IMR-90 (cell line): ENCODE results near the gene GVQW3.

ENCODE experiments used
- CHD1 ChIP-seq: IDR thresholded peaks from 2 replicates; pipeline ENCODE4 v1.6.1; 2012; ENCODE audit warnings: low read depth, low read length, improper control_type of control experiment
- POLR2A ChIP-seq: IDR thresholded peaks from 2 replicates; pipeline ENCODE4 v1.6.1; 2012; ENCODE audit warnings: mild to moderate bottlenecking, low read depth, low read length
- RAD21 ChIP-seq: IDR thresholded peaks from 2 replicates; pipeline ENCODE4 v1.6.1; 2012; ENCODE audit warnings: low read length, improper control_type of control experiment
- TF ChIP-seq, protein P1 (sequence below): conservative IDR thresholded peaks from 2 replicates; pipeline ENCODE4 v1.5.1; 2012; ENCODE audit warnings: mild to moderate bottlenecking, low read depth, low read length, improper control_type of control experiment

DNA sequence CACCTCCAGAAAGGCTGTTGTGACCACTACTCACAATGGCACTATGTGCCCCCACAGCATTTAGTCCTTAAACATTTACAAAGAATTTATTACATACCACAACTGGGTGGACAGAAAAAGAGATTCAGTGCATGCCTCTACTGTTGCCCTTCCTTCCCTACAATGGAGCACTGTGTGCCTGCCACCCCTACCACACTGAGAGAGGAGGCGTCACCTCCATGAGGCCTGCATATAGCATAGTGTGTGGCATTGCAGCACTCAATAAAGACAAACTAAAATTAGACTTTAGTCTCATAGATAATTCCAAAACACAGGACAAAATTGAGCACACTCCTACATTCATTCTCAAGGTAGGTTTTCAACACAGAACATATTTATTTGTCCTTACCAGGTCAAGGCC is 26.0 kb upstream of the GVQW3 start:
- TF ChIP-seq, protein P1, sequence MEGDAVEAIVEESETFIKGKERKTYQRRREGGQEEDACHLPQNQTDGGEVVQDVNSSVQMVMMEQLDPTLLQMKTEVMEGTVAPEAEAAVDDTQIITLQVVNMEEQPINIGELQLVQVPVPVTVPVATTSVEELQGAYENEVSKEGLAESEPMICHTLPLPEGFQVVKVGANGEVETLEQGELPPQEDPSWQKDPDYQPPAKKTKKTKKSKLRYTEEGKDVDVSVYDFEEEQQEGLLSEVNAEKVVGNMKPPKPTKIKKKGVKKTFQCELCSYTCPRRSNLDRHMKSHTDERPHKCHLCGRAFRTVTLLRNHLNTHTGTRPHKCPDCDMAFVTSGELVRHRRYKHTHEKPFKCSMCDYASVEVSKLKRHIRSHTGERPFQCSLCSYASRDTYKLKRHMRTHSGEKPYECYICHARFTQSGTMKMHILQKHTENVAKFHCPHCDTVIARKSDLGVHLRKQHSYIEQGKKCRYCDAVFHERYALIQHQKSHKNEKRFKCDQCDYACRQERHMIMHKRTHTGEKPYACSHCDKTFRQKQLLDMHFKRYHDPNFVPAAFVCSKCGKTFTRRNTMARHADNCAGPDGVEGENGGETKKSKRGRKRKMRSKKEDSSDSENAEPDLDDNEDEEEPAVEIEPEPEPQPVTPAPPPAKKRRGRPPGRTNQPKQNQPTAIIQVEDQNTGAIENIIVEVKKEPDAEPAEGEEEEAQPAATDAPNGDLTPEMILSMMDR: no peak
- TF ChIP-seq POLR2A (no peak), CHD1 (no peak), RAD21 (no peak)
